HG03064 (cell line): ENCODE data around the gene HS3ST4.

Experiments used
- ATAC-seq: cut with Tn5 transposase; IDR thresholded peaks from one replicate; pipeline ENCODE4 v1.9.1; 2021; ENCODE audit warnings: low read depth; ENCODE audit not compliant: unreplicated experiment

The HS3ST4 gene

DNA sequence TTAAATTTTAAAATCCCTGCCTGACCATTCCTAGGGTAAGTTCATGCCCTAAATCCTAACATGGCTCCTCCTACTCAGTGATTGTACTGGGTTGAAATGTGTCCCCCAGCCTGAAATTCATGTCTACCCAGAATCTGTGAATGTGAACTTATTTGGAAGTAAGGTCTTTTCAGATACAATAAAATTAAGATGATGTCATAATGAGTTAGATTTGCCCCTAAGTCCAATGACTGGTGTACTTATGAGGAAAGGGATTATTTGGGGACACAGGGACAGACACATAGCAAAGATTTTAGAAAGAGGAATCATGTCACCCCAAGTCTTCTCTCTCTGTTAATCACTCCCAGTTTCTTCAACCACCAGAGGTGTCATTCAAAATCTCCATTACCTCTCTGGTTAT lies 185.3 kb downstream of the HS3ST4 start:
- no peak for ATAC-seq

DNA sequence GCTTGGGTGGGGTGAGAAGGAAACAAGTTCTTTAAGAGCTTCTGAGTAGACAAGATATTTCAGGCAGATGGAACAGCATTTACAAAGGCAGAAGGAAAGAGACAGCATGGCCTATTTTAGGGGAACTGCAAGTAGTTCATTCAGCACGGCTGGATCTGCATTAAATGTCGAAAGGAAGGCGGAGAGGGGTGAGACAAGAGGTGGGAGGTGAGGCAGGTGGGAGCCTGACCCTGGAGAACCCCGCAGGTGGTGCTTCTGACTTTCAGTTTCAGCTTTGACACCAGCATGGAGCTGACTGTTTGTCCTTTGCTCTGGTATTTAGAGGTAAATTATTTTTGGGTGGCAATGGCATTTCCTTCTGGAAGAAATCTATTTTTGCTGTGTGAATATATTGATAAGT lies 194.8 kb downstream of the HS3ST4 start:
- no peak for ATAC-seq

DNA sequence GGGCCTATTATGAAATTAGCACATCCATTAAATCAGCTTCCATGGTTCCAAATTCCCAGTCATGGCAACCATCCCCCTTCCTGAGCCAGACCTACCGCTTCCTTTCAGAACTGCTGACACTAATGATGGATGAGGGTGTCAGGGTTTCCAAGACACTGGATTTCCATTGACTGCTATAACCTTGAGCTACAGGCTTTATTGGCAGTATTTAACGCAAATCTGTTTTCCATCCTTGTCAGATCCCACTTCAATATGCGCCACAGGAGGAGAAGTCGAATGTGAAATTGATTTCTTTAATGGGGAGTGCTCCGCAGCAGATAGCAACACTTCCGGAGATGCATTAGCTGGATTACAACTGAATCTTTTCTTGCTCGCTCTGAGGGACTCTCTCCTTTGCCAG lies 197.1 kb downstream of the HS3ST4 start:
- ATAC-seq, result no peak

DNA sequence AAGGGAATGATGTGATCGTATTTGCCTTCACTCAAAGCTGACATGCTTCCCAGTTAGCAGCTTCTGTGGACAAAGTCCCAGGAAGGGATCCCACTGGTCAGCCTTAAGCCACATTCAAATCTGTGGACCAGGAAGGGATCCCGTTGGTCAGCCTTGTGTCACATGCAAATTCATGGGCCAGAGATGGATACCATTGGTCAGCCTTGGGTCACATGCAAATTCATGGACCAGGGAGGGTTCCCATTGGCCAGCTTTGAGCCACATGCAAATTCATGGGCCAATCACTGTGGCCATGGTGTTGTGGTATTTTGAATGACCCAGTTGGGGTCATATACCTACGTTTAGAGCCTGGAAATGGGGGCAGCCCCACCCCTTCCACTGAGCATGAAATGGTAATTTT lies 201.6 kb downstream of the HS3ST4 start:
- no peak for ATAC-seq

DNA sequence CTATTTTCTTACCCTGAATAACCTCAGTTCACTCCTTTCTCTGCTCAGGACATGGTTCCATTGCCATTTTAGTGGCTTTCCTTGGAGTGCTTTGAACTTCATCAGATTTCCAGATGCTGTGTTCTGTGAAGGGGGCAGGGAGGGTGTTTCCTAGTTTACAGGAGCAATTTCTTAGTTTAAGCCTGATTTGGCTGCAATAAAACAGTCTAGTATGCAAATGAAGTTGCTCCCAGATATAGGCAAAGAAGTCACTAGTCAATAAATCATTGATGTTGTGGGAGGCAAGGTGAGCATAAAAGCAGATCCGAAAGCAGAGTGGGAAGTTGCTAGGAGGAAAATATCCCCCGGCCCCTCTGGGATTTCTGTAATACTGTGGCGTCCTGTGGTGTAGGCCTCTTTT lies 202.3 kb downstream of the HS3ST4 start:
- ATAC-seq, result no peak

DNA sequence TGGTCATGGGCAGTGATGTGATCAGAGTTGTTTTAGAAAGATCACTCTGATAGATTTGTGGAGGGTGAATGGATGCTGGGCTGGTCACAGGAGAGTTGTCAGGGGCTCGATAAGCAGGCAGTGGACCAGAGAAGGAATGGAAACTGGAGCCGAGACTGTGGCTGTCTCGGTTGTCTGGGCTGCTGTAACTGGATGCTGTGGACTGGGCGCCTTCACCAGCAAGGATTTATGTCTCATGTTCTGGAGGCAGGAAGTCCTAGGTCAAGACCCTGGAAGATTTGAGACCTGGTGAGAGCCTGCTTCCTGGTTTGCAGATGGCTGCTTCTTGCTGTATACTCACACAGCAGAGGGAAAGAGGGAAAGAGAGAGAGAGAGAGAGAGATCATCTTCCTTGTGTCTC lies 203.6 kb downstream of the HS3ST4 start:
- no peak for ATAC-seq

DNA sequence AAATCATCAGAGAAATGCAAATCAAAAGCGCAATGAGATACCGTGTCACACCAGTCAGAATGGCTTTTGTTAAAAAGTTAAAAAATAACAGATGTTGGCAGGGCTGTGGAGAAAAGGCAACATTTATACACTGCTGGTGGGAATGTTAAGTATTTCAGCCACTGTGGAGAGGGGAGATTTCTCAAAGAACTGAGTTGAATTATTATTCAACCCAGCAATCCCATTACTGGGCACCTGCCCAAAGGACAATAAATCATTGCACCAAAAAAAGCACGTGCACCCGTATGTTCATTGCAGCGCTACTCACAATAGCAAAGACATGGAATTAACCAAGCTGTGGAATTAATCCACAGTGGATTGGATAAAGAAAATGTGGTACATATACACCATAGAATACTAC lies 204.7 kb downstream of the HS3ST4 start:
- ATAC-seq, result no peak

DNA sequence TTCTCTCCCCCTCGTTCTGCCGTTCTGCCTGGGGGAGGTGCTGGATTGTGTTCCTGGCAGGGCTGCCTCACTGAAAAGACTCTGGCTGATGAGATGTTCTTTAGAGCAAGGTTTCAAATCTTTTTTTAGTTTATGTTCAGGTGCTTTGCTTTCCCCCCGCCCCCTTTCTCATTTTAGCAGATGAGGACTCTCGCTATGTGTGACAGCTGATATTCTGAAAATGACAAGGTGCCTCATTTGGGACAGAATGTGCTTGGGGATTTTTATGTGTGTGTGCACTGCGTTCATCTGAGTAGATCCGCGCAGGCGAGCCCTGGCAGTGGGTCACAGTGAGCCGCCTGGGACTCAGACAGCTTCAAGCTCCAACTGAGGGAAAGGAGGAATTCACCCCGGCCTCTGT lies 205.9 kb downstream of the HS3ST4 start:
- no peak for ATAC-seq

DNA sequence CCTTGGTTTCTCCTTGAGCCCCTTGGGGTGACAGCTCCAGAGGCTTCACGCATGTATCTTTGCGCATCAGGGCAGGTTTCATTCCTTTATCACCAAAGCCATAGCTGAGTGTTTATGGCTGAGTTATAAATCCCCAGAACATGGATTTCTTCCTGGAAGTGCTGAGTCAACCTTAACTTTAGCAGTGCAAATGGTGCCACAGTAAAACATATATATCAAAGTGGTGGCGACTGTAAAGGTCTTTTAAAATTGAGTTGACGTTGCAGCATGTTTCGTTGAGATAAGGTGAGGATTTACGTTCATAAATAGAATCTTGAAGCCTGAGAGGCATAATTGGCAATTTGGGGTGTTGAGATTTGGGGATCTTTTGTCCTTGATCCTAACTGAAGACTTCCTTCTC lies 214.1 kb downstream of the HS3ST4 start:
- no peak for ATAC-seq

DNA sequence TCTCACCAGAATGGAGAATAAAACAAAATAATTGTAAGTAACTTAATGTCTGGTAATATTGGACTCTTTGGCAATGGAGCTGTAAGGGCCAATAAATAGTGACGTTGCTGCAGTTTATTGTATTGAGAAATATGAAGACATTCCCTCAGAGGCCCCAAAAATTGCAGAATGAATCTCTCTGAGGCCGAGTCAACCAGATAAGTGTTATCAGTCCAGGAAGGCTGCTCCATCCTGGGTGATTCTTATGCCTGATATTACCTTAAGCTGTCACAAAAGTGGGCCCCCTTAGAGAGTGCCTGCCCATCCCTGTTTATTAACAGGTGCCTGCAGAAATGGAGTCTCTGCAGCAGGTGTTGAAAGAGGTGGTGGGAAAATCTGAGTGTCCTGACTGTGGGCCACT lies 219.2 kb downstream of the HS3ST4 start:
- no peak for ATAC-seq

DNA sequence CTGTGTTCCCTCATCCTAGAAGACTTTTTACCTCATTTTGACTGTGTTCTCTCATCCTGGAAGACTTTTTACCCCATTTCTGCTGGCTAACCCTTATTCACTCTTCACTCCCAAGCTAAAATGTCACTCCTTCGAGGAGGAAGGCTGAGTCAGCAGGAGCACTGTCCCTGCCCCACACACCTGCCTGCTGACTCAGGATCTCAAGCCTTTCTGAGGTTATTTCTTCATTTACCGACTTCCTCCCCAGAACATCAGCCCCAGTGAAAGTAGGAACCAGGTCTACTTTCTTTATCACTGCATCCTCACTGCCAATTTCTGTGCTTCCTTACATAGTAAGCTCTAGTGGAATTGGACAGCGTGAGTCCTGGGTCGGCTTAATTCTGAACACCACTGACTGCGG lies 220.6 kb downstream of the HS3ST4 start:
- ATAC-seq, result no peak

DNA sequence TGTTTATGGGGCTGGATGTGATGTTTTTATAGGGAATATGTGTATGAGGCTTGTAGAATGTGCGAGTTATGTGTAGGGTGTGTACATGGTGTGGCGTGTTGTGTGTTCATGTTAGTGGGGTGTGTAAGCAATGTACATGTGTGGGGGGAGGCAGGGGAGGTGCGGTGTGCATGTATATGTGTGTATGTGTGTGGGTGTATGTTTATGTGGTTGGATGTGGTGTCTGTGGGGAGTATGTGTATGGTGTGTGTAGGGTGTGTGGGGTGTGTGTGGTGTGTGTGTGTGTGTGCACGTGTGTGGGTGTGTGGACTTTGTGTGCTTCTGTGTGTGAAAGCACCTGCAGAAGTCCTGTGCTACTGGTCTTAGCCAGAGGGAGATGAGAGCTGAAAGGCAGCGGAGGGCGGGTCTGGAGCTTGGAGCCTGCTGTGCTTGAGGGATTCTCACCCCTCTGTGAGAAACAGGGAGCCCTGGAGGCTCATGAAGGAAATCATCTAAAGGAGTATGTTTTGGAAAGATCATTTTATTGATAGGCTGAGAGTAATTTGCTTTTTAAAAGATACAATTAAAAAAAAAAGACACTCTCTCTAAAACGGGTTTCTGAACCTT lies 222.7 kb downstream of the HS3ST4 start:
- no peak for ATAC-seq

DNA sequence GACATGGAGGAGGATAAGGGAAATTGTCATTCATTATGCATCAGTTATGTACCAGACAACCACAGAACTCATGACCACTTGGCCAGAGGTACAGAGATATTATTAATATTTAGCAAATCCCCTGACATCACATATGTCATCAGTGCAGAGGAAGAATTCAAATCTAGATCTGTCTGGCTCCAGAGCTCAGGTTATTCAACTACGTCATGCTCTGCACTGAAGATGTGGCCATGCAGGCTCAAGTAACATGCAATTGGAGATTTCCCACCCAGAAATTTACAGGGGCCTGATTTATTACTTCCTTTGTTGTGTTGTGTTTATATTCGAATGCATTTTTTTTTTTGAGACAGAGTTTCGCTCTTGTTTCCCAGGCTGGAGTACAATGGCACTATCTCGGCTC lies 224.3 kb downstream of the HS3ST4 start:
- no peak for ATAC-seq

DNA sequence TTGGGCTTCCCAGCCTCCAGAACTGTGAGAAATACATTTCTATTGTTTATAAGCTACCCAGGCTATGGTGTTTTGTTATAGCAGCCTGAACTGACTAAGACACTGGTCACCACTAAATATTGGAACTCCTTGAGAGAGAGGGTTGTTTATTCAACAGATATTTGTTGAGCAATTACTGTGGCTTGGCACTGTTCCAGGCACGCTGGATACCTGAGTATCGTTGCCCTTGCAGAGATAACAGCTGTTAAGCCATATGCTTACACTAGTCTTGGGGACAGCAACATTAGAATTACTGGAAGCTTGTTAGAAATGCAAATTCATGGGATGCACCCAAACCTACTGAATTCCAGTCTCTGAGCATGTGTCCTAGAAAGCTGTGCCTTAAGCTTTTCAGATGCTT lies 230.7 kb downstream of the HS3ST4 start:
- ATAC-seq, result no peak

DNA sequence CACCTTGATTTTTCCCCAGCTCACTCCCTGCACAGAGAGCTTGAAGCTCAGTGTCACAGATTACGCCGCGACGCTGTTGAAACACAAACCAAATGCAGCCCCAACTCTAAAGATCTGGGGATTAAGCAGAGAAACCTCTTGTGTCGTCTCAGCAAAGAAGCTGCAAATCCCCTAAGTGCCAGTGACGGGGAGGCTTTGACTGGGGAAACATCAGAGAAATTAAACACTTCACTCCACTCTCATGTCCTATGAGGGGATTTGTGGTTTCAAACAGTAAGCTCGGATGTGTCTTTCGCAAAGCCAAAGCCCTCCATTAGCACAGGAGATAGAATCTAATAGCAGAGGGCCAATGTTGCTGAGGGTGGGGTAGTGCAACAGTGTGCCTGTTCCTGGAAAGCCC lies 233.7 kb downstream of the HS3ST4 start:
- no peak for ATAC-seq

DNA sequence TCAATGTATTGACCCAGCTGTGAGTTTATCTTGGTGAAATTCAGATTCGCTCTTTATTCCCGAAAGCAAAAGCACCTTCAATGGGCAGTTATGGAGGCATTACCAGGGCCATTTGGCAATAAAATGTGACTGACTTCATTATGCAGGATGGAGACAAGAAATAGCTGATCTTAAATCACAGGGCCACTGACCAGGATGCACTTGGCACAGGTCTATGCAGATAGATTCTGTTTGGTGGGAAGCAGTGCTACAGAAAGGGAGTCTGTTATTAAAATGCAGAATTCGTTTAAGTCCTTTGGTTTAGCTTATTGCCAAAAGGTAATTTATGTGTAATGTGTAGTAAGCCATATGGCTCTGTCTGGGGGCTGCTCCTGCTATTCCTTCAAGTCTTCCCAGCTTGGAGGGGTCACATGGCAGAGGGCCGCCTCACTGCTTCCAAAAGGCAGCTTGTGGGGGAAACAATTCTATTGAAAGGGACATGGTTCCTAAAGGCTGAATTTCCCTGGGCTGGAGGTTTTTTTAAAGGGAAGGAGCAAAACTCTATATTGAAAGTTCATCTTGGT lies 239.8 kb downstream of the HS3ST4 start:
- no peak for ATAC-seq

DNA sequence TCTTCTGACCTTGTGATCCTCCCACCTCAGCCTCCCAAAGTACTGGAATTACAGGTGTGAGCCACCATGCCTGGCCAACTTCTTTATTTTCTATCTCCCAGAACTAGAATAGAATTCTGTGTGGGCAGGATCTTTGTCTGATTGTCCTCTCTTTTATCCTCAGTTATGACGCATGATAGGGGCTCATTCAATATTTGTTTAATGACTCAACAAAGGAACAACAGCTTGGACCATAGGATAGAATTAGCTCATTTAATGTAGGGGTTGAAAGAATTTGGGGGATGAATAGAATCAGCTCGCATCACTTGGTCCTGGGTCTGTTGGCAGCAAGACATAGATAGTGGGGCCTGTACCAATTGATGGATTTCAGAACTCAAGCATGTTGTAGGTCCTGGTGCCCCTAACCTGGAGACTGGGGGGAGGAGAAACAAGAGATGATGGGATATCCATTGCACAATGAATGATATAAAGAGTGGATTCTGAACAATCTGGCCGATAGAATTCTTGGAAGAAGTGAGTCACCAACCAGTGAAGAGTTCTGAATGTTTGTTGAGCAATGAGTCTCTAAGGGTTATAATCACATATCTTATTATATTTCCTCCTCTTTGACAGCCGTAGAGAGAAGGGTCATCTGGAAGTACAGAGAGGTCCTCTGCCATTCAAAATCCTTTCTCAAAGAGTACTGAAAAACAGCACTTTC lies 250.2 kb downstream of the HS3ST4 start:
- ATAC-seq, result no peak

DNA sequence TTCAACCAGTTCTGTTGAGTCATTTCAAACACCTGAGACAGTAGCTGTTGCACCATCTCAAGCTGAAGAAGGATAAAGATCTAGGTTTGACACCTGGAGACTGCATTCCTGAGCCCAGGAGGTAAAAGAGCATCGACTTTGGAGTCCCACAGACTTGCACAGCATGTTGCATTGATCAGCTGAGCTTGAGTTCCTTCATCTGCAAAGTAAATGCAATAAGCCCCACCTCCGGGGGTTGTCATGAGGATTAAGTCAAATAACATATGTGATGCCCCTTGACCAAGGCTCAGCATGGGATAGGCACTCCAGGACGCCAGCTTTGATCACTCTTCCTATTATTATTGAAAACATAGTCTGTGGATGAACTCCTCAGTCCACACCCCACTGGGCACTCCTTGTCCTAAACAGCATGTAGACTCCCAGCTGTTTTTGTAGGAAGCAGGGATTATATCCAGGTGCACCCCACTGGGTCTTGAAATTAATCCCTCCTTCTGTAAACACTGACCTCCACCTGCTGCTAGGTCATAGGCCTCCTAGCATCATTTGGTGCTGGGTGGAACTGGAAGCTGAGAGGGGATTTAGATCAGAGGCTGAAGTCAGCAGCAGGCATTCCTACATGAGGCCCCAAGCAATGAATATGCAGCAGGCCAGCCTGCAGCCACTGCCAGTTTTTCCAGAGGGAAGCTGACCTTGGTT lies 259.0 kb downstream of the HS3ST4 start:
- no peak for ATAC-seq

DNA sequence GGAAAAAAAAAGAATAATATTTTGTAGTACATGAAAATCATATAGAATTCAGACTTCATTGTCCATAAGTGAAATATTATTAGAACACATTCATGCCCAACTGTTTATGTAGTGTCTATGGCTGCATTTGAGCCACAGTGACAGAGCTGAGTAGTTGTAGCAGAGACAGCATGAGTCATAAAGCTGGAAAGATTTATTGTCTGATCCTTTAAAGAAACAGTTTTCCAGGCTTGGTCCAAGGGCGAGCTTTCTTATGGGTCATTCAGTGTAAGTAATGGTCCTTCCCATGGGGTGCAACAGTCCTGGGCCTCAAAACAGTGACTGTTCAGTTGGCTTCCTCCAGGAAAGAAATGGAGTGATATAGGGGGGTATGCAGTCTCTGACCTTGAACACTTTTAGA lies 260.2 kb downstream of the HS3ST4 start:
- no peak for ATAC-seq

DNA sequence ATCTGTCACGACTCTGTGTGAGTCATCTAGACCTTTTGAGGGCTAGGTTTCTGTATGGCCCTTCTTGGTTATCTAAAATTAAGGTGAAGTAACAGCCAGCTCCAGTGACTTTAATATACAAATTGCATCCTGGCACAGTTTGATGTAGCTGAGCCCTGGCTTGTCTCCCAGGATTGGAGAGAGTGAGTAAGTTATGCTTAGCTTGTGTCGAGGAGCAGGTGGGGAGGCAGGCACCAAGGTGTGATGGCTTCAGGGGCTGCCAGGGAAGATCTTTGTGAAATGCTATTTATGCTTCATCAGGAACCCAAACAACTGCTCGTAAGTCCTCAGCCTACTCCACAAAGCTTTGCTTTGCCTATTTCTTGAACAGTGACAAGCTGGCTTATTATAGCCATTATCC lies 261.2 kb downstream of the HS3ST4 start:
- ATAC-seq, result no peak

DNA sequence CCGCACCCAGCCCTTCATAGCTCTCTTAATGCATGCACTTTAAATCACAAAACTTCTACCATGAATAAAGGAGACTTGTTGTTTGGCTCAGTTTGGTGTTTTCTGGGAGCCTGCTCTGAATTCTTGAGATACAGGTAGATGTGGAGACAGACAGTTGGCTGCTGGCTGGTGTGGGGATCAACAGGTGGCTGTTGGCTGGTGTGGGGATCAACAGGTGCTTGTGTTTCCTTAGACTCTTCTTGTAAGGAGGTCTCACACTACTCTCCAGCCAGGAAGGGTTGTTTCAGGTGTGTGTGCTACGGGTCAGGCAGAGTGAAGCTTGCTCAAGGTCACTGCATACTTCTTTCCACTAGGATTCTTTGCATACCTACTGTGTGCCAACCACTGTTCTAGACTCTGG lies 265.9 kb downstream of the HS3ST4 start:
- ATAC-seq, result no peak

DNA sequence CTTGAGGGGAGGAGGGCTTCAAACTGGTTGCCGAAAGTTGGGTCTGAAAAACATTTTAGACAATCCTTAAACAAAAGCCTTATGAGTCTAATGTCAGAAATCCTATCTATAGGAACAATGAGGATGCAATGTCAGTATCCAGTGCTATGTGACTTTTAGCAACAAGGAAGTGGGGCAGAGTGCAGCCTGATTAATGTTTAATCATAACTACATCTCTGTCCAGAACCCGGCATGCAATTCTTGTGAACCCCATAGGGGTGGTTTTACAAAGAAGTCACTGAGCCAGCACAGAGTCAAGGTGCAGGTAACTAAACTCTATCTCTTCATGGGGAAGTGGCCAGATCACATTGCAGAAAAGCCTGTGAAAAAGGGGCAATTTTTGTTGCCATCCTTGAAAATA lies 267.5 kb downstream of the HS3ST4 start:
- no peak for ATAC-seq
